ENCODE measurements around the gene SLC5A10.

Gene SLC5A10

DNA sequence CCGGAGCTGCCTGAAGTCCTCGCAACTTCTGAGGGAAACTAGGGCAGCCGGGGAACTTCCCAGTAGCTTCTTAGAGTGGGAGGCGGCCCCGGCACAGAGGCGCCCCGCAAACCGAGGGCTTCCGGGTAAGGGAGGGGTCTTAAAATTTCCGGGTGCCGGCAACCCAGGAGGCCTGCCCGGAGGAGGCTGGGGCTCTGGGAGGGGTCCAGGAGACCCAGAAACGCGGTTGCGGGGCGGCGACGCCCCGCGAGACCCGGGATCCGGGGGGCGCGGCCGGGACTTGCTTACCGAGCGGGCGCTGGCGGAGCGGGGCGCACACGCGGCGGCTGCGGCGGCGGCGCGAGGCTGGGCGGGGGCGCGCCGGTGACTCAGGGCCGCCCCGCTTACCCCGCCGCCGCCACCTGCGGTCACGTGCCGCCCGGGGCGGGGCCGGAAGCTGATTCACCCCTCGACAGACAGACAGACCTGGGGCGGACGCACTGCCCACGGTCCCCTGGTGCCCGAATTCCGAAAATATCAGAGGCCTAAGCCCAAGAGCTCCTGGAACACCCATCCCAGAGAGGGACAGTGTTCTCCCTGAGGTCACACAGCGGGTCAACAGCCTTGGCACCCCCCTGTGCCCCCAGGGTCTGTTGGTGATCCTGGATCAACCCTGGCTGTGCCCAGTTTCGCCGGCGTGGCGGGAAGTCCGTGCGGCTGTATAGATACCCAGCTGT lies 52.6 kb downstream of the SLC5A10 start, which contains the start of gene FAM83G:
TSS of gene FAM83G (minus strand) at position 344 of the 716 bp plus-strand sequence. CDS start 723 bp downstream, outside the sequence.
- FAIRE-seq: no peak

DNA sequence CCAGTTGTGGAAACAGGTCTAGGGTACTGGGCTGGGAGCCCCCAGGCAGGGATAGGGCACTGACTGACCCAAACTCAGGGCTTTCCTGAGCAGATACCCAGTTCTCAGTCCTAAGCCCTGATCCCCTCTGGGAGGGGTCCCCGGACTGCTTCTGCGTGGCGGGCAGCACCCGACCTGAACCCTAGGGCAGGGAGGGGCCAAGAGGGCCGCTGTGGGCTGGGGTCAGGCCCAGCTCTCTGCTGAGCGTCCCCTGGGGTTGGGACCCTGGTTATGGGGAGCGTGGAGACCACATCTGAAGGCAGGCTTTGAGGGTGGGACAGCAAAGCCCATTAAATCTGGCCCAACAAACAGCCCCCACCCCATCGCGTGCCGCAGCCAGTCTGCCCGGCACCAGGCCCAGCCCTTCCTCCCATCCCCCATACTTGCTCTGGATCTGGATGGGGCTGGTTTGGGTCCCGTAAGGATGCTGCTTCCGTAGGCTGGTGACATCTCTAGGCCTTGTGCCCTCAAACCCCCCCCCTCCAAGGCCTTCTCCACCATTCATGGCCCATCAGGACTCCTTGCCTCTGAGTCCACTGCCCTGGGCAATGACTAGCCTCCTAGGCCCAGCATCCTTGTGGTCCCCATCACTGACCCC lies 53.3 kb downstream of the SLC5A10 start:
- FAIRE-seq: no peak

DNA sequence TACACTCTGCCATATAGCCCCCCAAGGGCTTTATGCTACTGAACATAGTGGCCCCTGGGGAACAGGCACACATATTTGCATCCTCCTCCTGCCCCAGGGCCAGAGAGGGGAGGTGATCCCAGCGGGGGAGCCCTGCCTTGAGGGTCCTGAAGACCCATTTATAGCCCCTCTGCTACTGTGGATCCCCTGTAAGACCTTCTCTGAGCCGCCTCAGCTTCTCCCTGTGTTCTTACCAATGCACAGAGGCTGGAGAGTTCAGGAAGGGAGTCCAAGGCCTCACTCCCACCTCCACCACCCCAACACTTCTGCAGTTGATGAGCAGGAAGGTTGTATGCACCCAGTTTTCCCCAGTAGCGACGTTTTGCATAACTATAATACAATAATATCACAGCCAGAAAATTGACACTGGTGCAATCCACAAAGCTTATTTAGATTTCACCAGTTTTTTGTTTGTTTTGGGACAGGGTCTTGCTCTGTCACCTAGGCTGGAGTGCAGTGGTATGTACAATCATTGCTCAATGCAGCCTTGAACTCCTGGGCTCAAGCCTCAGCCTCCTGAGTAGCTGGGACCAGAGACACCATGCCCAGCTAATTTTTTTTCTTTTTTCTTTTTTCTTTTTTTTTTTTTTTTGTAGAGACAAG lies 53.9 kb downstream of the SLC5A10 start:
- no peak for FAIRE-seq

DNA sequence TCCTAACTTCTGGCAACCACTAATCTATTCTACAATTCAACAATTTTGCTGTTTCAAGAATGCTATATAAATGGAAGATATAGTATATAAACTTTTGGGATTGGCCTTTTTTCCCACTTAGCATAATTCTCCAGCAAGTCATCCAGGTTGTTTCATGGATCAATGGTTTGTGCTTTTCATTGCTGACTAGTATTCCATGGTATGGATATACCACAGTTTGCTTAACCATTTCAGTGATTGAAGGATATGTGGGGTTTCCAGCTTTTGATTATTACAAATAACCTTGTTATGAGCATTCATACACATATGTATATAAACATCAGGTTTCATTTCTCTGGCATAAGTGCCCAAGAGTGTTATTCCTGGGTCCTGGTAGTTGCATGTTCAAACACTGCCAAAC lies 54.7 kb downstream of the SLC5A10 start:
- no peak for FAIRE-seq

DNA sequence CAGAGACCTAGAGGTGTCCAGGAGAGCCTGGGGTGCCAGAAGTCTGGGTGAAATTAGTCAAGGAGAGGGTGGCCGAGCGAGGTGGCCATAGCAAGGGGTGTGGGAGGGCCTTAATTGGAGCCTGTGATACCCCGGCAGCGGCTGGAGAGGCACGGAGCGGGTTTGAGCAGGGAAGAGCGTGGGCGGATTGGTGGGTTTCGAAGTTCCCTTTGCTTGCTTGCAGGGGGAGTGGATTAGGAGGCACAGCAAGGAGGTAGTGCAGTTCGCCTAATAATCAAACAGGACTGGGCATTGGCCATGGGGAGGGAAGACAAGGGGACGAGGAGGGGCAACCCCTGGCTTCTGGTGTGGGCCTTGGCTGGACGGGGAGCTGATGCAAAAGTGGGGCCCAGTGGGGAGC lies 58.0 kb downstream of the SLC5A10 start:
- FAIRE-seq: no peak

DNA sequence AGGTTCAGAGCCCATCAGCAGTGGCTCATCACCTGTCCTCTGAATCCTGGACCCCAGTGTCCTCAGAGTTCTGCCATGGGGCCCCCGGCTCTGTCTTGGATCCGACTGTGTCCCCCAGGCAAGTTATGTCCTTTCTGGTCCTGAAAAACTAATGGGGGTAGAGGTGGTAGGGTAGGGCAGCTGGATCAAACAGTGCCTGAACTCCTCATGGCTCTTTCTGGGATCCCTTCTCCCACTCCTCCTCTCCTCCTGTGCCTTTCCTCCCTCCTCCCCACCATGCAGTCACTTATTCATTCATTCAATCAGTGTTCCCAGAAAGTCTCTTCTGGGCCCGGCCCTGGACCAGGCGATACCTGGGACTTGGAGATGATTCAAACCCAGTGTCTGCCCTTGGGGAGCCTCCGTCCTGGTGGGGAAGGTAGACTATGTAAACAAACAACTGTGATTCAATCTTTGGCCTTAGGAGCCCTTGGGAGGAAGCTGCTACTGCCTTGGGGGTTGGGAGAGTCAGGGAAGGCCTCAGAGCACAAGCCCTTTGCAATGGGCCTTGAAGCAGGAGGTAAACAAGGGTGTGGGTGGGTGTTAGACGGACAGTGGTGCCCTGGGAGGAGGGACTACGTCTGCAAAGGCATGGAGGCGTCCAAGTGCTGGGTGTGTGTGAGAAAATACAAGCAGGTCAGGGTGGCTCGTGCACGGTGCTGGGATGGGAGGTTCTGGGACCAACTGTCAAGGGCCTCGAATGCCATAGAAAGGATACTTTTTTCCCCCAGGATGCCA lies 59.0 kb downstream of the SLC5A10 start:
- no peak for FAIRE-seq

DNA sequence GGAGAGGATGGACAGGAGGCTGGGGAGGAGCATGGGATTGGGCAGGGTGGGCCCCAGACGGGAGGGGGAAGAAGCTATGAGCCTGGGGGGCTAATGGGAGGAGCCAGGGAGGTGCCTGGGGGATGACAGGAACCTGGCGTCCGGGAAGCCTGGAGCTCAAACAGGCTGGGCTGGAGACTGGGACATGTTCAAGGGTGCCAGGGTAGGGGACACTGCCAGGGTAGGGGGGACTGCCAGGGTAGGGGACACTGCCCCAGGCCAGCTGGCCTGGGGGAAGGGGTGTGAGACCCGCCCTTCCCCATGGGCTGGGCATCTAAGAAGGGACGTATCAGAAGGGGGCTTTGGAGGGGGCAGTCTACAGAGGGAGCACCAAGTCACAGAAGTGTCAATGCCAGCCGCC lies 59.6 kb downstream of the SLC5A10 start:
- no peak for FAIRE-seq

DNA sequence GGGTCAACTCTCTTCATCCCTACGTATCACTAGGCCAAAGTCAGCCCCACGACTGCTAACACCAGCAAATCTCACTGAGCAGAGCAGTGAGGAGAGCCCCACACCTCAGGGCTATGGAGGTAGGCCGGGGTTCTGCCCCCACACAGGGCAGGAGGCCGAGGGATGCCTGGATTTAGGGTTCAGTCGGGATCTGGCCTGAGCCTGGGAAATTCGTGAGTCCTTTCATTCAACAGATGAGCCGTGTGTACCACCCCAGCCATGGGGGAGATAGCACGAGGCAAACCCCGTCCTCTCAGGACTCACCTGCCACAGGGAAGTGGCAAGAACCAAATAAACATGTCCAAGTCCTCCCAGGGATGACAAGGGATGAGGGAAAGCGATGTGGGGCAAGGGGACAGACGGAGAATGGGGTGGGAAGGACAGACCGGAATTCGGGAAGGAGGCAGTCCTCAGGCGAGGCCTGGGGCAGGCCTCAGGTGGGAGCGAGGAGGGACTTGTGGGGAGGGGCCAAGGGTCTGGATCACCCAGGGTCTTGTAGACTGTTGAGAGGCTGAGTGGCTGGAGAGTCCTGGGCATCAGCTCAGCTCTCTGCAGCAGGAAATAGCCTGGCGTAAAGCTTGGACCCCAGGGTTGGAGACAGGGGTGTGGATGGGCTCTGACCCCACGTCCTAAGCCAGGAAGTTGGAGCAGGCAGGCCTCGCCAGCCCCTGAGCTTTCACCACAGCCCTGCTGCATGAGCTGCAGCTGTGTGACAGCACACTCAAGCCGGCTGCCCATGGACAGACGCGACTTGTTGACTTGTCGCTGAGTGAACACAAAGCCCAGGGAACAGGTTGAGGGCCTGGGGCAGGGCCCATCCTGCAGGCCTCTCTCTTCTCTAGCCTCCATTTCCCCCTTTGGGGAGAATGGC lies 60.5 kb downstream of the SLC5A10 start:
- no peak for FAIRE-seq

DNA sequence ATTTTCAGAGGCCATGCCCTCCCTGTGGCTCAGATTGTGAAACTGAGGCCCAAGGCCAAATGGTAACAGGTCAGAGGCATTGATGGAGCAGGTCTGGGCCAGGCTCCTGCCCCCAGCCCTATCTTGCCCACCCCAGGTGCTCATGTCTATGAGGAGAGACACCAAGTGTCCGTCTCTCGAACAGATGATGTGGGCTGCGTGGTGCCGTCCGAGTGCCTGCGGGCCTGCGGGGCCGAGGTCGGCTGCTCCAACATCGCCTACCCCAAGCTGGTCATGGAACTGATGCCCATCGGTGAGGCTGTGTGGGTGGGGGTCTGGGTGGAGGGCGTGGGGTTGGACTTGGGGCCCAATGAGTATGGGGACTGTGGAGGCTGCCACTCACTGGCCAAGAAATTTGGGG lies 61.3 kb downstream of the SLC5A10 start:
- no peak for FAIRE-seq

DNA sequence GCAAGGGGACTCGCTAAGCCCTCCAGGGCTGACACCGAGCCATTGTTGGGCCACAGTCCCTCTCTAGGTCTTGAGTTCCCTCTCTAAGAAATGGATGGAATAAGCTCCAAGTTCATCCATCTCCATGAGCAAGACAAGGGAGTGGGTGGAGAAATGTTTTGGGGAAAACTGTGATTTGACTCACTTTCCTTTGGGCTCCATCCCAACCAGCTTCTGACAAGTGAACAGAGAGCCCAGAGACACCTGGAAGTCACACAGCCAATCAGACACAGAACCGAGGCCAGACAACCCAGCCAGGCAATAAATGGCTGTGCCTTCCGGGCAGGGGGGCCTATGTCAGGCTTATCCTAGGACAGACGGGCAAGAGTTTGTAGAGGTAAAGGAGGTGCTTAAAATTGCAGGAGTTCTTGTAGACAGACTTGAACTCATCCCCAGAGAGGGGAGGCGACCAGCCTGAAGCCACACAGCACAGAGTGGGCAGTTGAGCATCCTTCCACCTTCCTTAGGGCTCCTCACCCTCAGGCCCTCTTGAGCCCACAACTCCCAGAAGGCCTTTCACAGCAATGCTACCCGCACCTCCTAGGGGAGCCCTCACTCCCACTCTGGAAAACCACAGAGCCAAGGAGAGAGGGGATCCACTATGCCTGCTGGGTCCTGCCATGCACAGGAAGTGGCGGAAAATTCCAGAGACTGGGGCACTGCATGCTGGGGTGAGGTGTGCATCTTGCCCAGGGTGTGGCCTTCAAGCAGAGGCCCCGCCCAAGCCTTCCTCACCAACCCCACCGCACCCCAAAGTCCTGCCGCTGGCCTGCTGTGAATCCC lies 62.1 kb downstream of the SLC5A10 start:
- FAIRE-seq: no peak

DNA sequence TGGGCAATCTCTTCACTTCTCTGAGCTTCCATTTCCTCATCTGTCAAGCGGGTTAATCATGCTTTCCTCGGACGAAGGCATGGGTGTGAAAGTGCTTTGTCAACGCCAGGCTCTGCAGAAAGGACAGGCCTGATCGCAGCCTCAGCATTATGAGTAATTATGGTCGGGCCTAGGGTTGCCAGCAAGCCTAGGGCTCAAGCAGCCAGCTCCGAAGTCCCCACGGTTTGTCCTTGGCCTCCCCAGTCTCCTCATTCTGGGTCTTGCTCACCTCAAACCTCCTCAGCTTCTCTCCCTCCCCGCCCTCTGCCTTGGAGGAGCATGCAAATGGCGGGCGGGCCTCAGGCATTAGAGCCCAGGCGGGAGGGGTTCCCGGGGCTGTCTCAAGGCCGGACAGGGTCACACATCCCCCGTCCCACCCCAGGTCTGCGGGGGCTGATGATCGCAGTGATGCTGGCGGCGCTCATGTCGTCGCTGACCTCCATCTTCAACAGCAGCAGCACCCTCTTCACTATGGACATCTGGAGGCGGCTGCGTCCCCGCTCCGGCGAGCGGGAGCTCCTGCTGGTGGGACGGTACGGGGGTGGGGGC lies 62.8 kb downstream of the SLC5A10 start:
- no peak for FAIRE-seq

DNA sequence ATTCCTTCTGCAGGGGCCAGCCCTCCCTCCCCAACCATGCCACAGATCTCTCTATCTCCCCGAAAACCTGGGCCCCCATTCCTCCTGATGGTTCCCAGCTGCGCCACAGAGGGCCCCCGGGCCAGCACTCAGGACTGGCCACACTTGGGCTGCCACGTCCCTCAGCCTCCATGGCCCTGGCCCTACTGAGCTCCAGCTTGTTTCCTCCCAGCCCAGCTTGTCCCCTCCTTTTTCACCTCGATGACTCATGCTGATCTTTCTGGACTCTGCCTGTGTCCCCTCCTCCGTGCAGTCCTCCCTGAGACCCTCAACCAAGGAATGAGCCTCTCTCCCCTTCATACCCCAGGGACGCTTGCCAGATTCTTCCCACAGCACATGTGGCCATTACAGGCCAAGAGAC lies 63.5 kb downstream of the SLC5A10 start:
- FAIRE-seq: no peak

DNA sequence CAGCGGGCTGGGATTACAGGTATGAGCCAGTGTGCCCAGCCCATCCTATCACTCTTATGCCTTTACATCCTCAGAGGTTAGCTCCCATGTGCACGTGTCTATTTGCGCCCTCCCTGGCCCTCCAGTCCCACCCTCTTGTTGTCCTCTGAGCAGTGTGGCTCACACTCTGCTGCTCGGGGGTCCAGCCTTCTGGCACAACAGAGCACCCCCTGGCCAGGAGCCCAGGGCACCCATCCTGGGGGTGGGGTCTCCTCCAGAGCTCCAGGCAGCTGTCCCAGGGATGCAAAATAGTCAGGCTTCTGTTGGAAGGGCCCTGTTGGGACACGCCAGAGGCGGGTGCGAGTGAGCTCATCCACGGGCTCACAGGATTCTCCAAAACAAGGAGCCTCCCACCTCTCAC lies 64.3 kb downstream of the SLC5A10 start:
- no peak for FAIRE-seq

DNA sequence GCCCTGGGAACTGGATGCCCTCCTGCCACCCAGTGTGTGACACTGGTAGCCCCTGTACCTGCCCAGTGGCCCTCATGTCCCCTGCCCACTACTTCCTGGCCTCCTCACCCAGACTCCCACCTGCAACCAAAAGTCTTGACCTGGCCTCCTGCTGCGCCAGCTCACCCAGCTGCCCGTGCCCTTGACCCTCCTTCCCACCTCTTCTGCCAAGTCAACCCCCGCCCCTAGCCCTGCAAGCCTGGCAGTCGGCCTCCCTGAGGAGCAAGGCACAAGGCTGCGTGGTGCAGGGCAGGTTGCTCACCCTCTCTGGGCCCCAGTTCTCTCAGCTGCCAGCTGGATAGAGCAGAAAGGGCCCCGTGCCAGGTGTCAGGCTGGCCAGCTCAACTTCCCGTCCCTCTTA lies 64.9 kb downstream of the SLC5A10 start:
- FAIRE-seq: no peak

DNA sequence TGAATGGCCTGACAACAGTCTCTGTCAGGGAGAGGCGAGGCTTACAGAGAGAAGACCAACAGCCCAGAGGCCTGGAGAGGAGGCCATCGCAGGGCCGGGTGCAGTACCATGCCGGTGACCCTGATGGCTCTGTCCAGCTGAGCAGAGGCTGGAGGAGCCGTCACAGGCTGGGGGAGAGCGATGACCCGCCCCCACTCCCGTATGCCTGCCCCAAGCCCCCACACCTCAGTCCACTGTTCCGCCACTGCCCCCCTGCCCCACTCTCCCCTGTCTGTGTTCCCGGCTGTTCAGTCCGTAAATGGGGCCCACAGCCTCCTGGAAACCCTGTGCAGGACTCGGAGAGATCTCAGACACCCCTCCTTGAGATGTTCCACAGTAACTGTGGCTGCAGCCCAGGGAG lies 65.4 kb downstream of the SLC5A10 start:
- FAIRE-seq: no peak

DNA sequence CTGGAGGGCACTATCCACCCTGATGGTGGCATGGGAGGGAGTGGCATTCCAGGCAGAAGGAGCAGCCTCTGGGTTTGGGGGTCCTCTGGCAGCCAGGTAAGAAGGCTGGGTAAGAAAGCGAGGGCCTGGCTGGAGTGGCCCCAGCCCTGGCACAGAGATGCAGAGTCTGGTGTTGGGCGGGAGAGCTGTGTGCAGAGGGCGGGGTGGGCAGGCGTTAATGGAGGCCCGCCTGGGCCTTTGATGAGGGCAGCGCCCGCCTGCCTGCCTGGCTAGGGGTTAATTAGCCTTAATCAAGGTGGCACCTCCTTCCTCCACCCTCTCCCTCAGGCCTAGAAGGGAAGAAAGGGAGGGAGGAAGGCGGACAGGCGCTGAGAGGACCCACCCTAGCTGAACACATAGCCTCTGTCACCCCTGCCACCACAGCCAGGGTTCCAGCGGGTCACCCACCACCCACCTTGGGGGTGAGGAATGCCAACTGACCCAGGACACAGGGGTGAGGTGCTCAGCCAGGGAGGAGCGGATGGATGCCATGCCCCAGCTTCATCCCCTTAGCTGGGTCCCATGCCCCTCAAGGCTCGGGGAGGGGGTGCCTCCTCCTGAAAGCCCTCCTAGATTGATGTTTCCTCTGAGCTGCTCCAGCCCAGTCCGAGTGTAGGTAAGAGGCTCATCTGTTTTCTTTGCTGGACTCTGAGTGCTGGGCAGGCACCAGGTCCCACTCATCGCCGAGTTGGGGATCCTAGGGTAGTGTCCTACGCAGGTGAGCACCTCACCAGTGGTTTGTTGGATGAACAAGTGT lies 66.0 kb downstream of the SLC5A10 start:
- no peak for FAIRE-seq

DNA sequence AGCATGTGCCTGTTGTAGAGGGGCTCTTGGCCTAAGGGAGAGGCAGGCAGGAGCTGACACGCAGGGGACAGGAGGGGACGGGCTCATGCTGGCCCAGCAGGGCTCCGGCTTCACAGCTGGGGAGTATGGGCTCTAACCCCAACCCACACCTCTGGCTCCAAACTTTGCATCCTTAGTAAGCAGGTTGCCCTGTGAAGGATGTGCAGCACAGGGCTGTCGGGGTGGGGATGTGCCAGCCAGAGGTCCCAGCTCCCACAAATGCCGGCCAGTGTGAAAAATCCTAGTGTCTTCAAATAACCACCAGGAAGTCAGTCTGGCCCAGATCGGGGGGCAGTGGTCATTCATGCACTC lies 66.6 kb downstream of the SLC5A10 start:
- no peak for FAIRE-seq

DNA sequence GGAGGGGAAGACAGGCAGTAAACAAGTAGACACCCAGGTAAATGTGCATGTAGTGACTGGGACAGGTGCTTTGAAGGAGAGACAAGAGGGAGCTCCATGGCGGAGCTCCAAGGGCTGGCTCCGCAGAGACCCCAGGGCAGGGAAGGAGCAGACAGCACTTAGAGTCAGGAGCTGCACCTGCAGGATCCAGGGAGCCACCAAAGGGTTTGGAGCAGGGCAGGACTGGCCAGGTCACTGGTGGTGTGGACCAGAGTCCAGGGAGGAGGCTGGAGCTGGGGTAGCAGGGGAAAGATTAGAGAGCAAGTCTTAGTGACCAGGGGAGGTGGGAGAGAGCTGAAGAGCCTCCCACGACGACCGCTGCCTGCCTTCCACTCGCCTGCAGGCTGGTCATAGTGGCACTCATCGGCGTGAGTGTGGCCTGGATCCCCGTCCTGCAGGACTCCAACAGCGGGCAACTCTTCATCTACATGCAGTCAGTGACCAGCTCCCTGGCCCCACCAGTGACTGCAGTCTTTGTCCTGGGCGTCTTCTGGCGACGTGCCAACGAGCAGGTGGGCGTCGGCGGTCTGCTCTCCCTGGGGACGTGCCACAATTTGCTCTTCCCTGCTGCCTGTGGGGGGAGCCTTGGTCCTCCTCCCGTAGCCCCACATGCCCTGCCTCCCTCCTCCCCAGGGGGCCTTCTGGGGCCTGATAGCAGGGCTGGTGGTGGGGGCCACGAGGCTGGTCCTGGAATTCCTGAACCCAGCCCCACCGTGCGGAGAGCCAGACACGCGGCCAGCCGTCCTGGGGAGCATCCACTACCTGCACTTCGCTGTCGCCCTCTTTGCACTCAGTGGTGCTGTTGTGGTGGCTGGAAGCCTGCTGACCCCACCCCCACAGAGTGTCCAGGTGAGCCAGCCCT lies 67.3 kb downstream of the SLC5A10 start:
- FAIRE-seq: no peak

DNA sequence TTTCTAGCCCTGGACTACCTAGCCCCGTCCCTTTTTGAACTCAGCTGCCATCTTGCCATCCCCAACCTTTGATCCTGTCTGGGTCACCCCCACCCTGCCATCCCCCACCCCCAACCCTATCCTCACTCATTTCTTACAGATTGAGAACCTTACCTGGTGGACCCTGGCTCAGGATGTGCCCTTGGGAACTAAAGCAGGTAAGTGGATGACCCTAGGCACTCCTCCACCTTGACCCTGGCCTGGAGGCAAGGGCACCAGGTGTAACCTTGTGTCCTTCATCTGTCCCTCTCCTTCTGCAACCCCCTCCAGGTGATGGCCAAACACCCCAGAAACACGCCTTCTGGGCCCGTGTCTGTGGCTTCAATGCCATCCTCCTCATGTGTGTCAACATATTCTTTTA lies 68.1 kb downstream of the SLC5A10 start:
- FAIRE-seq: no peak
